Vagina (tissue), 2 donors: ENCODE data around the gene THSD7A.

ENCODE experiments used
- CTCF ChIP-seq, 3 experiments: fragments of 450-650 bp in 2 of 3; fragments of 200-600 bp in 1 of 3; sonication (generic) in 1 of 3; IDR thresholded peaks; one replicate each; pipeline ENCODE4 v1.5.1; 2017 to 2019; ENCODE audit warnings: antibody characterized with exemption in 3 of 3, mild to moderate bottlenecking in 2 of 3, moderate library complexity in 2 of 3
- POLR2AphosphoS5 ChIP-seq, 2 donors: sonication (generic); formaldehyde crosslinking; IDR thresholded peaks; one replicate each; pipeline ENCODE4 v1.9.0; 2017; ENCODE audit warnings: antibody characterized with exemption in 2 of 2, mild to moderate bottlenecking in 2 of 2, low read depth in 1 of 2; ENCODE audit not compliant: insufficient read depth in 1 of 2

DNA sequence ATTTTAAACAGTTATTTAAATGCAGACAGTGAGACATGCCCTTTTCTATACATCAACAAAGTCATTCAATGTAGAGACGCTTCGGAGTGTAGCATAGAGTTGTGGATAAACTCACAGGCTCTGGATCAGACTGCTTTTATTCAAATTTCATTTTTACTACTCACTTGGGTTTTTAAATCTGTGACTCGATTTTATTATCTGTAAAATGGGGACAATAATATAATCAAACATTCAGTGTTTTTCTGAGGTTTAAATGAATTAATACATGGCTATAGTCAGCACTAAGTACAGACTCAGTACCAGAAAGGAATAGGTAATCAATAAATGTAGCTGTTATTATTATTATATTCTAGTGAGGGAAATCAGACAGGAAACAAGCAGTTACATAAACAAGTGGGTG is 43.4 kb downstream of the THSD7A start:
- TF ChIP-seq CTCF (IDR thresholded peaks at IDR 0.05) (no peak), POLR2AphosphoS5 (IDR thresholded peaks at IDR 0.05; ENCODE audit: insufficient read depth in 1 of 2, low read depth in 1 of 2) (no peak)
